Measurements from ENCODE around the gene APOBR. TPM values are rescaled to one million over a fixed set of nuclear protein-coding genes. Genes with fewer than 3 reads are reported as not detected.

APOBR gene
- total and polyA plus RNA-seq, 4 donors: 0.28 to 1.5 (median 1.3) TPM

GRCh38 chr16:28520672-28521071, 26.2 kb downstream of the APOBR start:
- no peak for TF ChIP-seq GABPA (IDR thresholded peaks at IDR 0.05 in 1 of 2, conservative IDR thresholded peaks at IDR 0.05 in 1 of 2)
- TF ChIP-seq RXRA (IDR thresholded peaks at IDR 0.05): peak in 1 of 2 donors; percentile 29
- TF ChIP-seq REST (IDR thresholded peaks at IDR 0.05): no peak
- no peak for TF ChIP-seq TAF1 (conservative IDR thresholded peaks at IDR 0.05)
- TF ChIP-seq SP1 (IDR thresholded peaks at IDR 0.05): no peak
- TF ChIP-seq, protein P1, sequence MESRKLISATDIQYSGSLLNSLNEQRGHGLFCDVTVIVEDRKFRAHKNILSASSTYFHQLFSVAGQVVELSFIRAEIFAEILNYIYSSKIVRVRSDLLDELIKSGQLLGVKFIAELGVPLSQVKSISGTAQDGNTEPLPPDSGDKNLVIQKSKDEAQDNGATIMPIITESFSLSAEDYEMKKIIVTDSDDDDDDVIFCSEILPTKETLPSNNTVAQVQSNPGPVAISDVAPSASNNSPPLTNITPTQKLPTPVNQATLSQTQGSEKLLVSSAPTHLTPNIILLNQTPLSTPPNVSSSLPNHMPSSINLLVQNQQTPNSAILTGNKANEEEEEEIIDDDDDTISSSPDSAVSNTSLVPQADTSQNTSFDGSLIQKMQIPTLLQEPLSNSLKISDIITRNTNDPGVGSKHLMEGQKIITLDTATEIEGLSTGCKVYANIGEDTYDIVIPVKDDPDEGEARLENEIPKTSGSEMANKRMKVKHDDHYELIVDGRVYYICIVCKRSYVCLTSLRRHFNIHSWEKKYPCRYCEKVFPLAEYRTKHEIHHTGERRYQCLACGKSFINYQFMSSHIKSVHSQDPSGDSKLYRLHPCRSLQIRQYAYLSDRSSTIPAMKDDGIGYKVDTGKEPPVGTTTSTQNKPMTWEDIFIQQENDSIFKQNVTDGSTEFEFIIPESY (IDR thresholded peaks at IDR 0.05): no peak
- no peak for TF ChIP-seq JUND (IDR thresholded peaks at IDR 0.05)
- TF ChIP-seq EGR1 (IDR thresholded peaks at IDR 0.05; ENCODE audit: low read depth in 2 of 2): no peak
- no peak for TF ChIP-seq RAD21 (IDR thresholded peaks at IDR 0.05)
- TF ChIP-seq ATF3 (IDR thresholded peaks at IDR 0.05): no peak
- TF ChIP-seq YY1 (IDR thresholded peaks at IDR 0.05): no peak
- peak in 1 of 2 donors; percentile 23 for TF ChIP-seq HNF4A (conservative IDR thresholded peaks at IDR 0.05)
- no peak for DNase-seq (ENCODE audit: low spot score)
- 68% methylated on average over 7 of the region's 7 CpGs for WGBS
- no peak overlapping the region for H3K27ac ChIP-seq (ENCODE audit: low read depth in 1 of 2, low read length in 2 of 2)
- peaks cover 2 to 4% (median 3%) of the 10 kb centered on the region in 4 donors for H3K36me3 ChIP-seq (ENCODE audit: control insufficient read depth in 4 of 4, insufficient read depth in 3 of 4, low read depth in 1 of 4, low read length in 3 of 4)
- peaks cover 0 to 11% (median 4%) of the 10 kb centered on the region in 4 donors for H3K4me1 ChIP-seq (ENCODE audit: control insufficient read depth in 4 of 4, insufficient read depth in 4 of 4, low read length in 3 of 4)
- no peak overlapping the region for H3K4me3 ChIP-seq (ENCODE audit: low read depth in 1 of 3, low read length in 3 of 3)
- no peaks in the 10 kb centered on the region for H3K9me3 ChIP-seq (ENCODE audit: control insufficient read depth in 4 of 4, low read length in 3 of 4)
- no peak overlapping the region for H3K9ac ChIP-seq (ENCODE audit: low read depth in 1 of 2, low read length in 2 of 2)
- no peaks in the 10 kb centered on the region for H3K27me3 ChIP-seq (ENCODE audit: control insufficient read depth in 4 of 4, insufficient read depth in 4 of 4, low read length in 3 of 4)

GRCh38 chr16:28521436-28521835, 27.0 kb downstream of the APOBR start:
- DNase-seq (ENCODE audit: low spot score): no peak
- H3K36me3 ChIP-seq (ENCODE audit: control insufficient read depth in 4 of 4, insufficient read depth in 3 of 4, low read depth in 1 of 4, low read length in 3 of 4): peaks cover 2 to 4% (median 3%) of the 10 kb centered on the region in 4 donors
- no peaks in the 10 kb centered on the region for H3K27me3 ChIP-seq (ENCODE audit: control insufficient read depth in 4 of 4, insufficient read depth in 4 of 4, low read length in 3 of 4)
- TF ChIP-seq NR2F2 (IDR thresholded peaks at IDR 0.05): no peak
- no peak for TF ChIP-seq GABPA (IDR thresholded peaks at IDR 0.05 in 1 of 2, conservative IDR thresholded peaks at IDR 0.05 in 1 of 2)
- H3K9me3 ChIP-seq (ENCODE audit: control insufficient read depth in 4 of 4, low read length in 3 of 4): no peaks in the 10 kb centered on the region
- H3K4me3 ChIP-seq (ENCODE audit: low read depth in 1 of 3, low read length in 3 of 3): no peak overlapping the region
- WGBS: 90% methylated on average over 6 of the region's 6 CpGs
- peaks cover 0 to 12% (median 5%) of the 10 kb centered on the region in 4 donors for H3K4me1 ChIP-seq (ENCODE audit: control insufficient read depth in 4 of 4, insufficient read depth in 4 of 4, low read length in 3 of 4)
- no peak overlapping the region for H3K27ac ChIP-seq (ENCODE audit: low read depth in 1 of 2, low read length in 2 of 2)
- no peak overlapping the region for H3K9ac ChIP-seq (ENCODE audit: low read depth in 1 of 2, low read length in 2 of 2)

- peaks cover 0 to 21% (median 11%) of the 10 kb centered on the region in 4 donors for H3K4me1 ChIP-seq (ENCODE audit: control insufficient read depth in 4 of 4, insufficient read depth in 4 of 4, low read length in 3 of 4)
- H3K9me3 ChIP-seq (ENCODE audit: control insufficient read depth in 4 of 4, low read length in 3 of 4): no peaks in the 10 kb centered on the region
- H3K36me3 ChIP-seq (ENCODE audit: control insufficient read depth in 4 of 4, insufficient read depth in 3 of 4, low read depth in 1 of 4, low read length in 3 of 4): peaks cover 0 to 3% (median 0%) of the 10 kb centered on the region in 4 donors
- WGBS: 88% methylated on average over 11 of the region's 11 CpGs
- H3K27me3 ChIP-seq (ENCODE audit: control insufficient read depth in 4 of 4, insufficient read depth in 4 of 4, low read length in 3 of 4): no peaks in the 10 kb centered on the region
- H3K27ac ChIP-seq (ENCODE audit: low read depth in 1 of 2, low read length in 2 of 2): no peak overlapping the region
- no peak overlapping the region for H3K4me3 ChIP-seq (ENCODE audit: low read depth in 1 of 3, low read length in 3 of 3)
- DNase-seq (ENCODE audit: low spot score): no peak
- H3K9ac ChIP-seq (ENCODE audit: low read depth in 1 of 2, low read length in 2 of 2): no peak overlapping the region
- TF ChIP-seq HNF4G (IDR thresholded peaks at IDR 0.05): no peak
- no peak for TF ChIP-seq JUND (IDR thresholded peaks at IDR 0.05)
- TF ChIP-seq HNF4A (conservative IDR thresholded peaks at IDR 0.05): no peak
- TF ChIP-seq TAF1 (conservative IDR thresholded peaks at IDR 0.05): no peak
- TF ChIP-seq, protein P1 (IDR thresholded peaks at IDR 0.05): no peak
- TF ChIP-seq, protein P2, sequence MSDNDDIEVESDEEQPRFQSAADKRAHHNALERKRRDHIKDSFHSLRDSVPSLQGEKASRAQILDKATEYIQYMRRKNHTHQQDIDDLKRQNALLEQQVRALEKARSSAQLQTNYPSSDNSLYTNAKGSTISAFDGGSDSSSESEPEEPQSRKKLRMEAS (IDR thresholded peaks at IDR 0.05): no peak
- no peak for TF ChIP-seq GABPA (IDR thresholded peaks at IDR 0.05 in 1 of 2, conservative IDR thresholded peaks at IDR 0.05 in 1 of 2)
- no peak for TF ChIP-seq RAD21 (IDR thresholded peaks at IDR 0.05)
- no peak for TF ChIP-seq REST (IDR thresholded peaks at IDR 0.05)
- TF ChIP-seq RXRA (IDR thresholded peaks at IDR 0.05): no peak
Measured at GRCh38 chr16:28522792-28523191, 28.3 kb downstream of the APOBR start.
